Fibroblast of villous mesenchyme (primary cell): Measurements from ENCODE around the gene CARTPT. TPM values are rescaled to one million over a fixed set of nuclear protein-coding genes. Genes with fewer than 3 reads are reported as not detected.
A peak's percentile ranks its signal among the peaks of the same experiment; 100 is the strongest.

Experiments used
- DNase-seq: peaks from one replicate; pipeline ENCODE4 v3.0.0-alpha.2; 2010; ENCODE audit warnings: low read depth
- H3K4me3 ChIP-seq: 2 replicates; pipeline ENCODE4 v1.5.1; 2011; ENCODE audit warnings: low read depth, mild to moderate bottlenecking, low read length
- total RNA-seq: library from RNA; depleted of rRNA; stranded (reverse); fragments of >200 nt; gene quantifications from 2 replicates; pipeline ENCODE4 v1.2.3, GENCODE V29; 2012
- TF ChIP-seq, protein P1 (sequence below): IDR thresholded peaks from 2 replicates; pipeline ENCODE4 v1.5.1; 2012; ENCODE audit warnings: low read depth, mild to moderate bottlenecking, low read length; ENCODE audit not compliant: insufficient read depth

The CARTPT gene
- total RNA-seq, 1 donor: not detected

DNA sequence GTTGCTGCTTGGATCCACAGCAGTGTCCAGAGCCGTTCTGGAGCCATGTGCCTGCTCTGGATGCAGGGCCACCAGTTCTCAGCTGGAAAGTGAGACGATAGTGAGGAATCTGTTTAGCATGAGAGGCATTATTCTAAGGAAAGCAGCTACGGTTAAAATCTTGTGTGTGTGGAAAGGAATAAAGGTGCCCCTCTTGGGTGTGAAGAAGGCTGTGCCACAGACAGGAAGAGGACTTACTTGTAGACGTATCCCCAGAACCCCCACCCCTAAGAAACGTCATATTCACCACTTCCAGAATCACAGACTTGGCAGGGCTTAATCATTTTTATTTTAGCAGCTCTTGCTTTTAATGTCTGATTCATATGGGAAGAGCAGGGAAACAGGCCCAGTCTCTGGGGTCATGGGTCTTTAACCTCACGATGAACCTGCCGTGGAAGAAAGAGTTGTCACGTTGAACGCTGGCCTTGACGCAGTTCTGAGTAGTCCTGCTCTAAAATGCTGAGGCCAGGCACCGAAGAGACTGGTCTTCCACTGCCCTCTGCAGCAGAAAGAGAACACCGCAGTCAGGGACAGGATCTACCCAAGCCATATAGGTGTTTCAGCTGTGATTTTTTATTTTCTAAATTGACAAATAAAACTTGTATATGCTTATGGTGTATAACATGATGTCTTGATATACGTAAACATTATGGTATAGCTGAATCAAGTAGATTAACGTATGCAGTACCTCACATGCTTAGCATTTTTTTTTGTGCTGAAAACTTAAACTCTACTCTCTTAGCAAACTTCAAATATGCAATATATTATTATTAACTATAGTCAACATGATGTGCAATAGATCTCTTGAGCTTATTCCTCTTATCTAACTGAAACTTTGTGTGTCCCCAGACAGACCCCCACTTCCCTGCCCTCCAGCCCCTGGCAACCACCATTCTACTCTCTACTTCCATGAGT lies 38.8 kb downstream of the CARTPT start:
- TF ChIP-seq, protein P1, sequence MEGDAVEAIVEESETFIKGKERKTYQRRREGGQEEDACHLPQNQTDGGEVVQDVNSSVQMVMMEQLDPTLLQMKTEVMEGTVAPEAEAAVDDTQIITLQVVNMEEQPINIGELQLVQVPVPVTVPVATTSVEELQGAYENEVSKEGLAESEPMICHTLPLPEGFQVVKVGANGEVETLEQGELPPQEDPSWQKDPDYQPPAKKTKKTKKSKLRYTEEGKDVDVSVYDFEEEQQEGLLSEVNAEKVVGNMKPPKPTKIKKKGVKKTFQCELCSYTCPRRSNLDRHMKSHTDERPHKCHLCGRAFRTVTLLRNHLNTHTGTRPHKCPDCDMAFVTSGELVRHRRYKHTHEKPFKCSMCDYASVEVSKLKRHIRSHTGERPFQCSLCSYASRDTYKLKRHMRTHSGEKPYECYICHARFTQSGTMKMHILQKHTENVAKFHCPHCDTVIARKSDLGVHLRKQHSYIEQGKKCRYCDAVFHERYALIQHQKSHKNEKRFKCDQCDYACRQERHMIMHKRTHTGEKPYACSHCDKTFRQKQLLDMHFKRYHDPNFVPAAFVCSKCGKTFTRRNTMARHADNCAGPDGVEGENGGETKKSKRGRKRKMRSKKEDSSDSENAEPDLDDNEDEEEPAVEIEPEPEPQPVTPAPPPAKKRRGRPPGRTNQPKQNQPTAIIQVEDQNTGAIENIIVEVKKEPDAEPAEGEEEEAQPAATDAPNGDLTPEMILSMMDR: peak; percentile 83
- peak; percentile 74 for DNase-seq
- peak overlapping the region; percentile 24 for H3K4me3 ChIP-seq

GRCh38 chr5:71762826-71763225 lies 43.8 kb downstream of the CARTPT start:
- TF ChIP-seq, protein P1: no peak
- no peak for DNase-seq
- no peak overlapping the region for H3K4me3 ChIP-seq

DNA sequence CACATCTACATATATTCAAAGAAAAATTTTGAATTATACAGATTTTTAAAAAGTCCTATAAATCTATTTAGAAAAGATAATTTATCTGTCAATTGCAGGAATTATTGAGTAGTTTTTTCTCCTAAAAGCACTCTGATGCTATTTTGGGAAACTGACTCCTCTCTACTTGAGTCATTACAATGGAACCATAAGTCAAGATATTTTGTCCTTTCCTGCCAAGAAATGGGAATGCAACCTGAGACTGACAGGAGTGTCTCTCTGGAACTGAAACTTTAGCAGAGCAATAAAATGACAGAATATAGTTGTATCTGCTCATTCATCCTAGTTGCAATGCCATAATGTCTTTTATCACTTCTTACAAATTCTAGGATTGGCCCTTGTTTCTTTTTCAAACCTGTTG lies 48.6 kb downstream of the CARTPT start:
- DNase-seq: no peak
- TF ChIP-seq, protein P1: no peak
- H3K4me3 ChIP-seq: no peak overlapping the region

GRCh38 chr5:71769287-71769686 lies 50.2 kb downstream of the CARTPT start:
- no peak for DNase-seq
- TF ChIP-seq, protein P1: no peak
- no peak overlapping the region for H3K4me3 ChIP-seq

DNA sequence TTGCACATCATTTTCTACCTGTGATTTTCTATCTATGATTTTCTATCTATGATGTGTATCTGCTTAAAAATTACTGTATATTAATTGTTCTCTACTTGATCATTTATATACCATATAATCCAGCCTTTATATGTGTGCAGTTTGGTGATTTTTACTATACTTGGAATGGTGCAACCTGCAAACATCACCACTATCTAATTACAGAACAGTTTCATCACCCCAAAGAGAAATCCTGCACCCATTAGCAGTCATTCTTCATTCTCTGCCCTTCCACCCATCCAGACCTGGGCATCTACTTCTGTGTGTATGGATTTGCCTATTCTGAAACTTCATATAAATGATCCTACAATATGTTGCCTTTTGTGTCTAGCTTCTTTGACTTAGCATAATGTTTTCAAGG lies 51.3 kb downstream of the CARTPT start:
- H3K4me3 ChIP-seq: no peak overlapping the region
- DNase-seq: no peak
- TF ChIP-seq, protein P1: no peak

Other genes starting within 250 kb of the CARTPT start
- gene MCCC2, start 131.9 kb upstream of the CARTPT start, total RNA-seq: 23.2 and 25.9 TPM in 2 replicates